Breast epithelium (tissue), 3 donors: ENCODE measurements around the gene KDM4C.

Experiments
- POLR2A ChIP-seq: fragments of 450-650 bp; IDR thresholded peaks from one replicate; pipeline ENCODE4 v1.6.1; 2016; ENCODE audit warnings: antibody characterized with exemption, mild to moderate bottlenecking, moderate library complexity
- POLR2AphosphoS5 ChIP-seq, 3 donors: sonication (generic); formaldehyde crosslinking; IDR thresholded peaks; one replicate each; pipeline ENCODE4 v1.6.1; 2017; ENCODE audit warnings: antibody characterized with exemption in 3 of 3
- TF ChIP-seq, protein P1 (sequence below), 3 donors: fragments of 450-650 bp; IDR thresholded peaks; one replicate each; pipeline ENCODE4 v1.5.1; 2016 to 2017; ENCODE audit warnings: antibody characterized with exemption in 3 of 3, mild to moderate bottlenecking in 3 of 3, moderate library complexity in 3 of 3

DNA sequence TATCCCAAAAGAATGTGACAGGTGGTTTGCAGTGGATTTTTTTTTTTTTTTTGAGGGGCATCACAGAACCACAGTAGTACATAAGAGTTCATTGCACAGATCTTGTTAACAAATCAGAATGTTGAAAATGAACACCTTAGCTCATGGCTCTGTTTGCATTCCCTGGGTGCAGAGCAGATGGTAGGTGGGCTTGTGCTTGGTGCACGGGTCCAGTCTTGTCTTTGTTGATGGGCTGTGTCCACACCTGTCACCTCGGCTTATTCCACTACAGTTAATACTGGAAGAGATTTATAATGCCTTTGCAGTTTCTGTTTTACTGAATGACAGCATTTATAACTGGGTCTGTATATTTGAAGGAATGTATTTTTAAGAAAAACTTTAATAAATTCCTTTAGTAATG lies 146.6 kb downstream of the KDM4C start:
- TF ChIP-seq, protein P1, sequence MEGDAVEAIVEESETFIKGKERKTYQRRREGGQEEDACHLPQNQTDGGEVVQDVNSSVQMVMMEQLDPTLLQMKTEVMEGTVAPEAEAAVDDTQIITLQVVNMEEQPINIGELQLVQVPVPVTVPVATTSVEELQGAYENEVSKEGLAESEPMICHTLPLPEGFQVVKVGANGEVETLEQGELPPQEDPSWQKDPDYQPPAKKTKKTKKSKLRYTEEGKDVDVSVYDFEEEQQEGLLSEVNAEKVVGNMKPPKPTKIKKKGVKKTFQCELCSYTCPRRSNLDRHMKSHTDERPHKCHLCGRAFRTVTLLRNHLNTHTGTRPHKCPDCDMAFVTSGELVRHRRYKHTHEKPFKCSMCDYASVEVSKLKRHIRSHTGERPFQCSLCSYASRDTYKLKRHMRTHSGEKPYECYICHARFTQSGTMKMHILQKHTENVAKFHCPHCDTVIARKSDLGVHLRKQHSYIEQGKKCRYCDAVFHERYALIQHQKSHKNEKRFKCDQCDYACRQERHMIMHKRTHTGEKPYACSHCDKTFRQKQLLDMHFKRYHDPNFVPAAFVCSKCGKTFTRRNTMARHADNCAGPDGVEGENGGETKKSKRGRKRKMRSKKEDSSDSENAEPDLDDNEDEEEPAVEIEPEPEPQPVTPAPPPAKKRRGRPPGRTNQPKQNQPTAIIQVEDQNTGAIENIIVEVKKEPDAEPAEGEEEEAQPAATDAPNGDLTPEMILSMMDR (IDR thresholded peaks at IDR 0.05) = no peak
- TF ChIP-seq POLR2A = no peak
- no peak for TF ChIP-seq POLR2AphosphoS5 (IDR thresholded peaks at IDR 0.05)
